GM19238 (cell line): ENCODE data around the gene SPANXA2.
"Not testable (repeated sequence)": the region's sequence is repeated elsewhere in the genome, so short reads cannot be mapped to it uniquely, and the experiment has no call there.

Experiments
- DNase-seq: peaks from one replicate; pipeline ENCODE4 v3.0.0; 2011; ENCODE audit warnings: low spot score; ENCODE audit not compliant: insufficient read length

Gene SPANXA2, protein sequence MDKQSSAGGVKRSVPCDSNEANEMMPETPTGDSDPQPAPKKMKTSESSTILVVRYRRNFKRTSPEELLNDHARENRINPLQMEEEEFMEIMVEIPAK

DNA sequence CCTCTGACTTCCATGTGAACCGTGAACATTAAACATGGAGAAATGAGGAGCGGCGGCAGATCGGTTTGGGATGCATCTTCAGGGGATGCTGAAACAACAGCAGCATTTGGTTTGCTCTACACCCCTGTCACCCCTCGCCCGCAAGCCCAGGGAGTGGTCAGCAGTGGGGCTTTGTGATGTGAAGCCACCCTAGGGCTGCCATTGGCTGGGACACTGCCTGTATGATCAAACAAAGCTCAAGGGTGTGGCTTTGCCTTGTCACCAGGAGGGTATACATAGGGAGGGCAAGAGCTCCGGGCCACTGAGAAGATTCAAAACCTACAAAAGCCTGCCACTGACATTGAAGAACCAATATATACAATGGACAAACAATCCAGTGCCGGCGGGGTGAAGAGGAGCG, at the start of gene SPANXA2:
SPANXA2 (plus strand) TSS at position 301 of the 400 bp plus-strand sequence; CDS start at position 361, 60 bp downstream.
- DNase-seq, result not testable (repeated sequence)

DNA sequence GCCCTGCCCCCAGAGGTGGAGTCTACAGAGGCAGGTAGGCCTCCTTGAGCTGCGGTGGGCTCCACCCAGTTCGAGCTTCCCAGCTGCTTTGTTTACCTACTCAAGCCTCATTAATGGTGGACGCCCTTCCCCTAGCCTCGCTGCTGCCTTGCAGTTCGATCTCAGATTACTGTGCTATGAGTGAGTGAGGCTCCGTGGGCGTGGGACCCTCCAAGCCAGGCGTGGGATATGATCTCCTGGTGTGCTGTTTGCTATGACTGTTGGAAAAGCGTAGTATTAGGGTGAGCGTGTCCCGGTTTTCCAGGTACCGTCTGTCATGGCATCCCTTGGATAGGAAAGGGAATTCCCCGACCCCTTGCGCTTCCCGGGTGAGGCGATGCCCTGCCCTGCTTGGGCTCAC, 47.0 kb upstream of the SPANXA2 start:
- not testable (repeated sequence) for DNase-seq

DNA sequence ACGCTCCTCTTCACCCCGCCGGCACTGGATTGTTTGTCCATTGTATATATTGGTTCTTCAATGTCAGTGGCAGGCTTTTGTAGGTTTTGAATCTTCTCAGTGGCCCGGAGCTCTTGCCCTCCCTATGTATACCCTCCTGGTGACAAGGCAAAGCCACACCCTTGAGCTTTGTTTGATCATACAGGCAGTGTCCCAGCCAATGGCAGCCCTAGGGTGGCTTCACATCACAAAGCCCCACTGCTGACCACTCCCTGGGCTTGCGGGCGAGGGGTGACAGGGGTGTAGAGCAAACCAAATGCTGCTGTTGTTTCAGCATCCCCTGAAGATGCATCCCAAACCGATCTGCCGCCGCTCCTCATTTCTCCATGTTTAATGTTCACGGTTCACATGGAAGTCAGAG, 4.9 kb upstream of the SPANXA2 start, which contains the start of gene SPANXA1:
SPANXA1 (minus strand) TSS at position 101 of the 400 bp plus-strand sequence; CDS start at position 41, 60 bp downstream.
- not testable (repeated sequence) for DNase-seq

DNA sequence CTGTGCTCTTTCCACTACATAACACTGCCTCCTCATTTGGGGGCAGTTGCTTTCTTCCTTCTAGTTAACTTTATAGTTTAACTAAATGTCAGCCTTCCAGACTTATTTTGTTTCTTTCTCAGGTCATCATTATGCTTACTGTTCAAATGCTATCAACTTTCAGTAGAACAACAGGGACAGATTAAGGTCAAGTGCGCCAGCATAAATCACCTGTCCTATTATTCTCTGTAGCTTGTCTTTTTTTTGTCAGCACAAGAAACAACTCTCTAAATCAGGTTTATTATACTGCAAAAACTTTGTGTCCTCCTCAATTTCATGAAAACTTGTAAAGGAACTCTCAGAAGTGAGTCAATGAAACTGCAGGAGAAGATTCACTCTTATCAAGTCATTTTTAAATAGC, 19.6 kb downstream of the SPANXA2 start:
- DNase-seq, result no peak

DNA sequence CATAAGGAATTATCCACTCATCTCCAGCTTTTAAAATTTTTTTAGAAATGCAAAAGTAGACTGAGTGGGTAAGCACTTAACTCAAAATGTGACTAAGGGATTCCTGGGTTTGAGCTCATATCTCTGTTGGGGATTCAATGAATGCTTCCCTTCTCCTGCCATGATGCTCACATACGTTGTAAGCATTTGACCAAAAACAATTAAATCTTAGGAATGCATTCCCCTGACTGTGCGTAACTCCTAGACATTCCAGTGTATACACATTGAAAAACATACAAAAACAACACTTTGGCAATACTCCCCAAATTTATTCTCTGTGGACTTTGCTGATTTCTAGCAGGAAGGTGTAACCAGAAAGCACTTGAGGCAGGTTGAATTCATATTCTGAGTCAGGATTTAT, 29.8 kb downstream of the SPANXA2 start:
- no peak for DNase-seq

DNA sequence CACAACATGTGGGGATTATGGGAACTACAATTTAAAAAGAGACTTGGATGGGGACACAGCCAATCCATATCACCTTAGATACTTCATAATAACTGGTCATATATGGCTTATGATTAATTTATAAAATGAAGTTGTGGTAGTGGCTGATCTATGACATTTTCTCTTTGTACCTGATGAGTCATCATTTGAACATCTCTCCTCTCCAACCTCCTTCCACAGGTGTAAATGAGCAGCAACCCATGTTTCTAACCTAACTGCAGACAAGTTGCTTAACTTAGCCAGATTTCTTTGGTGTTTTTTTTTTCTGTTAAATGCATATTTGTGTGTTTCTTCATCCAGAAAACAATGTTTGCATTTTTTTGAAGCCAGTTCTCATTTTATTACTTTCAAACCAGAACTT, 42.6 kb downstream of the SPANXA2 start:
- DNase-seq, result no peak

DNA sequence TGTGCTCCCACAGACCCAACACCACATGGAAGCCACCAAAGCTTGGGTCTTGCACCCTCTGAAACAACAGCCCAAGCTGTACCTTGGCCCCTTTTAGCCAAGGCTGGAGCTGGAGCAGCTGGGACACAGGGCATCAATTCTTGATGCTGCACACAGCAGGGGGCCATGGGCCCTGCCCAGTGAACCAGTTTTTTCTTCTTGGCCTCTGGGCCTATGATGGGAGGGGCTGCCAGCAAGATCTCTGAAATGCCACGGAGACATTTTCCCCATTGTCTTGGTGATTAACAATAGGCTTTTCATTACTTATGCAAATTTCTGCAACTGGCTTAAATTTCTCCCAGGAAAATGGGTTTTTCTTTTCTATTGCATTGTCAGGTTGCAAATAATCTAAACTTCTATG, 49.0 kb downstream of the SPANXA2 start:
- no peak for DNase-seq
